ENCODE results near the gene TMUB1. TPM values are rescaled to one million over a fixed set of nuclear protein-coding genes. Genes with fewer than 3 reads are reported as not detected.

Gene TMUB1
- total and polyA plus RNA-seq, 9 of the 15 experiments (the other 6 are each of a cell fraction or from before 2014, with no cell fraction given), result 0.14 to 241 (median 74.1) TPM

- TF ChIP-seq MNT (conservative IDR thresholded peaks at IDR 0.05) (no peak), ZNF217 (CRISPR knock-in tag; IDR thresholded peaks at IDR 0.05) (no peak), ZNF740 (CRISPR knock-in tag; IDR thresholded peaks at IDR 0.05) (peak; percentile 73; the same call in 1 of the 2 replicates), ZNF740 (tag; IDR thresholded peaks at IDR 0.05) (no peak; a peak in 1 of 4 replicates), NFXL1 (CRISPR knock-in tag; IDR thresholded peaks at IDR 0.05) (peak; percentile 49; the same call in 1 of the 2 replicates), ZNF184 (CRISPR knock-in tag; IDR thresholded peaks at IDR 0.05) (no peak), GABPB1 (CRISPR knock-in tag; IDR thresholded peaks at IDR 0.05) (peak; percentile 18; the same call in 1 of the 2 replicates), TCF7L2 (IDR thresholded peaks at IDR 0.05; ENCODE audit: low read depth, low read length) (no peak), STAT6 (CRISPR knock-in tag; IDR thresholded peaks at IDR 0.05) (no peak), POLR2AphosphoS5 (IDR thresholded peaks at IDR 0.05; ENCODE audit: control insufficient read depth, insufficient read depth, low read depth, low read length) (0 out of 2 replicates have a peak, but pooled peaks have one; percentile 23), GTF2A2 (tag; IDR thresholded peaks at IDR 0.05) (no peak), ETS2 (tag; IDR thresholded peaks at IDR 0.05; ENCODE audit: borderline replicate concordance, poor library complexity, severe bottlenecking) (no peak), CBX3 (IDR thresholded peaks at IDR 0.05; ENCODE audit: borderline replicate concordance in 1 of 2, low read length in 2 of 2) (no peak), ATF6 (CRISPR knock-in tag; IDR thresholded peaks at IDR 0.05) (no peak), HDAC2 (IDR thresholded peaks at IDR 0.05) (no peak), DACH1 (IDR thresholded peaks at IDR 0.05; ENCODE audit: partially characterized antibody) (no peak), ZZZ3 (IDR thresholded peaks at IDR 0.05) (no peak), HMGN3 (IDR thresholded peaks at IDR 0.05; ENCODE audit: borderline replicate concordance, extremely low read depth, insufficient read length, low read depth, low read length) (no peak), NR2F6 (CRISPR knock-in tag; IDR thresholded peaks at IDR 0.05) (0 out of 2 replicates have a peak, but pooled peaks have one; percentile 23), BCL6 (CRISPR knock-in tag; IDR thresholded peaks at IDR 0.05) (no peak), MCM7 (IDR thresholded peaks at IDR 0.05) (no peak)
These were observed 6.2 kb downstream of the TMUB1 start (continued) for GRCh38 chr7:151076863-151077704.

Measured in K562 (cell line).